CD4-positive, alpha-beta T cell treated with Interferon gamma for 1 hour (primary cell): ENCODE results near the gene NFATC2.

ENCODE experiments used
- DNase-seq: peaks from one replicate; pipeline ENCODE4 v3.0.0-alpha.2; 2020

Gene NFATC2

GRCh38 chr20:51449498-51450220 lies 92.9 kb downstream of the NFATC2 start:
- DNase-seq = no peak

GRCh38 chr20:51447765-51448148 lies 94.8 kb downstream of the NFATC2 start:
- DNase-seq = no peak

DNA sequence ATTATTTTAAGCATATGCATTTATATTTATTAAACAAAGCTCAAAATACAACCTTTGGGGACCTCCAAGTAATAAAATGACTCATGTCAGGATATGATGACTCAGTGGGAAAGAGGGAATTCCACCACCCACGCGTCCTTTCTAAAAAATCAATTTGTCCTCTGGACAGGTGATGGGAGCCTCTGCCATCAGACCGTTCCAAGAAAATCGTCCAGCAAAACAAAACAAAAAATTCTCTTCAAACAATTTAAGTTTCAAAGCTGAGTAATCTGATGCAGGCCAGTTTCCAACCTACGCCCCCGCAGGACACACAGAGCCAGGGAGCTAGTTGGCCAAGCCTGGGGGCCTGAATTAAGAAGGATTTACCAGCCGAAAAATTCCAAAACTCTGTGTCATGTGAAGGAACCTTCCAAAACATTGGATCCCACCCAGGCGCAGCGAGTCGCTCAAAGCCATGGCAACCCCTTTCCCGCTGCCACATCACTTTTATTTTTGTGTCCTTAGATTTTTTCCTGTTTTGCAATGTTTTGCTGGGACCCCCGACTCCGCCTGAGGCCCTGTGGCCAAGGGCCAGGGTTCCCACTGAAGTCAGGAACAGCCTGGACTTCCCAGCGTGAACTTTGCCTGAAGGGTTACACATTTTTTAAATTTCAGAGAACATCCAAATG lies 95.3 kb downstream of the NFATC2 start:
- DNase-seq = no peak

- no peak for DNase-seq
These were observed 95.9 kb downstream of the NFATC2 start for GRCh38 chr20:51446656-51447055.

DNA sequence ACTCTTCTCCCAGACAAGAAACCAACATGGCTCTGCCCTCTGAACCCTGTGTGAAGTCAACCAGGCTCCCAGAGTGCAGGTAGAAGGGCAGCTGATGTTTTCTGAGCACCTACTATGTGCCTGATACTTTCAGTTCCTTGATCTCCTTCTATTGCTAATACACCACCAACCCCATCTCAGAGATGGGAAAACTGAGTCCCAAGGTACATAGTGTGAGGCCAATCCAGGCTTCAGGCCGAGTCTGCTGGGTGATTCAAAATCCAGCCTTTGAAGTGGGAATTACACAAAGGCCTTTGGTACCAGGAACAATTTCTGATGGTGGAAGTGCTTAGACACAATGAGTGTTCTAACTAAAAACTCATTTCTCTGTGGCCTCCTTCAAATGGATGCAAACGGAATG lies 96.3 kb downstream of the NFATC2 start:
- no peak for DNase-seq

DNA sequence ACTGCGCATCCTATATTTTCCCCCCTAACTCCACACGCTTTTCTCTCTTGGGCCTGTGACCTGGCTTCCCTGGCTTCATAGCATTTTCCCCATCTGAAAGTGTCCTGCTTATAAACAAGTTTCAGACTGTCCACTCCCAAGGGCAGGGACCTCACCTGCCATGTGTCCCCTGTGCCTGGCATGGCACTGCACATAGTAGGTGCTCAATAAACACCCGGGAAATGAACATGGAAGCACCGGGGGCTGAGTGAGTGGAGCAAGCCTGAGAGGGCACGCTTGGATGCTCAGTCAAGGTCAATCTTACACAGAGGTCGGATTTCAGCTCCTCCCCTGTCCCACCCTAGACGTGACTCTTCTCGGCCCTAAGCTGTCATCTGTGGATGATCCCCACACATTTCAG lies 96.9 kb downstream of the NFATC2 start:
- DNase-seq = no peak

DNA sequence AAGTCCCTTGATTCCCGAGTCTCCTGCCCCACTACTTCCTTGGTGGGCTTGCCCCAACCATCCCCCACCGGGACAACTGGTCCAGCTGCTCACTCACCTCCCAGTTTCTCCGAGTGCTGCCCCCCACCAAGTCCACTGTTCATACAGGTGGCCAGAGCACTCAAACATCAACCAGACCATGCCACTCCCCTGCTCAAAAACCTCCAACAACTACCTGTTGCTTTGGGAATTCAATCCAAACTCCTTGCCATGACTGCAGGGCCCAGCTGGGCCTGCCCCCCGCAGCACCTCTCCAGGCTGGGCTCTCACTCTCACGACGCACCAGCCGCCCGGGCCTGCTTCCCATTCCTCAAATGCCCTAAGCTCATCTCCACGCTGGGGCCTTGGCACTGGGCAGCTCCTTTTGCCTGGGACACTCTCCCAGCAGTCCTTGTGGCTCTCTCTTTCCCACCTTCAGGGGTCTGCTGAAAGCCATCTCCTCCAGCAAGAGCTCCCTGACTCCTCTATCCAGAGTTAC lies 97.5 kb downstream of the NFATC2 start:
- DNase-seq = no peak

DNA sequence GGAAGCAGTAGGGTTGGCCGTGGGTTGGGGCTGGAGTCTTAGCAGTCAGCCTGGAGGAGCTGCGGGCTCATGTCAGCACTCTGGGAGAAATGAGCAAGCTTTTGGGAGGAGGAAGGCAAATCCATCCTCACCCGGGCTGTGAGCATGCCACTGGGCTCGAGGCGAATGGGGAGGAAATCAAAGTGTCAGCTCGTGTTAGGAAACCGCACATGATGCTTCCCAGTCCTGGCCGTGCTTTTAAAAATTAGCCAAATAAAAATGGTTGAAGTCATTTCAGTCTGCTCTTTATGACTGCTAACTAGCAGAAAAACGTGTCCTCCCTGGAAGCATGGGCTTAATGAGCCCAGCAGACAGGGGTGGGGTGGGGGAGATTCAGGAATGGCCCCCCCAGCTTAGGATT lies 98.1 kb downstream of the NFATC2 start:
- no peak for DNase-seq

GRCh38 chr20:51442602-51443001 lies 99.9 kb downstream of the NFATC2 start:
- DNase-seq = no peak

- DNase-seq = no peak
These were observed 101.9 kb downstream of the NFATC2 start for GRCh38 chr20:51440589-51440988.

- DNase-seq = no peak
These were observed 103.3 kb downstream of the NFATC2 start for GRCh38 chr20:51439160-51439689.

- DNase-seq = no peak
These were observed 104.4 kb downstream of the NFATC2 start for GRCh38 chr20:51438136-51438535.

DNA sequence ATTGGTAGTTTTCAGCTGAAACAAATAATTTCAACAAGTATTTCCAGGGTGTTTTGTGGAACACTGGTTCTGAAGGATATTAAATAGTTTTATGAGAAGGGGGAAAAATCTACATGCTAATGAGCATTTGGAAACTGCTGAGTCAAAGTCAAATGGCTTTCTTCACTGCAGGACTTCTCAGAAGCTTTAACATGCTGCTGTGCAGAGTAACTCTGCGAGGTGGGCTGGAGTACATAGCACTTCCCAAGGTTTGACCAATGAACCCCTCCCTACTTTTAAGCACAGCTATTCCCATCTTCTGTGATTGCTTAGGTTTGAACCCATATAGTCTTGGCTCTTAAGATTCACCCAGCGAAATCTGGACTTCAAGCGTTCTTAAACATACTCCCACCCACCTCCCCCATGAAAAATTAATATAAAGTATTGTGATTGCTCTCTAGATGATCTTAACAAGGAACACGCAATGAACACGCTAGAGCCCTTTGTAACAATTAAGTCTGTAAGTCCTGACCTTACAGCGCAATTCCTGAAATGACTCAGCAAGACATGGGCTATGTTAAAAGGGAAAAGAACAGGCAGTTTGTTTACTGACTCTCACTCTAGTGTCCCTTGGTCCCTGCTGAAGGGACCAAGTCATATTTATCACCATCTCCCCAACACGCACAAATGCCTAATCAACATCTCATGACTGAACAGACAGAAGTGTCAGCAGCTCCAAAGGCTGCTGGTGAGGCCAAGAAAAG lies 105.2 kb downstream of the NFATC2 start:
- no peak for DNase-seq

GRCh38 chr20:51434580-51435247 lies 107.8 kb downstream of the NFATC2 start:
- no peak for DNase-seq

DNA sequence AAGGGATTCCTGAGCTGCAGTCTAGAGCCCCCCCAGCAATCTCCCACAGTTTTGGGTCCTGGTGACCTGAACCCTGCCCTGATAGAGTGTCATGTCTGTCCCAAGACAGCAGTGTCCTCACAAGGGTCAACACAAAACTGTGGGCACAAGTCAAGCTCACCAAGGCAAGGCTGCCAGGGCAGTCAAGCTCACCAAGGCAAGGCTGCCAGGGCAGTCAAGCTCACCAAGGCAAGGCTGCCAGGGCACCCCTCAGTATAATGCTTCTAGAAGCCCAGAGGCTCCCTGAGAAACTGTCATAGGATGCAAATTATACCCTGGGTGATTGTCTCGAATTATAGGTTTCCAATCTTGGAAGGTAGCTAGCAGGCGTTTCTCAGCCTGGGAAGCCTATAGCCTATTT lies 108.5 kb downstream of the NFATC2 start:
- DNase-seq = no peak

GRCh38 chr20:51432875-51433274 lies 109.6 kb downstream of the NFATC2 start:
- no peak for DNase-seq

DNA sequence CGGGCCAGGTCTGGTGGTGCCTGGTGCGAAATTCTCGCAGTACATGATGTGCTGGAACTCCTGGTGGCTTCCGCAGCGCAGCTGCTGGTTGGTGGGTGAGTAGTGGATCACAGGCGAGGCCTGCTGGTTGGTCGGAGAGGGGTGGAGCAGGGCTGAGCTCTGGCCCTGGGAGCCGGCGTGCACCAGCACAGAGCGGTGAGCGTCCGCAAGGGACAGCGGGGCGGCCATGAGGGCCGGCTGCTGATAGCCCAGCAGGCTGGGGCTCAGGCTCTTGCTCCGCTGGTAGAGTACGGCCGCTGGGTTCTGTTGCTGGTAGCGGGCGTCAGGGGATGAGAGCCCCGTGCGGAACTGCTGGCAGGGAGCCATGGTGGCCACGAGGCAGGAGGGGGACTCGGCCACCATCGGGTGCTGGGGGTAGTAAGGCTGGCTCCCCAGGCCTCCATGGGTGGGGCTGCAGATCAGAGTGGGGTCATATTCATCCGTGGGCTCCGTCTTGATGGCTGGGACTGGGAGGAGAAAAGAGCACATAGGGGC lies 110.2 kb downstream of the NFATC2 start:
- no peak for DNase-seq

- no peak for DNase-seq
These were observed 111.2 kb downstream of the NFATC2 start for GRCh38 chr20:51431321-51431720.

DNA sequence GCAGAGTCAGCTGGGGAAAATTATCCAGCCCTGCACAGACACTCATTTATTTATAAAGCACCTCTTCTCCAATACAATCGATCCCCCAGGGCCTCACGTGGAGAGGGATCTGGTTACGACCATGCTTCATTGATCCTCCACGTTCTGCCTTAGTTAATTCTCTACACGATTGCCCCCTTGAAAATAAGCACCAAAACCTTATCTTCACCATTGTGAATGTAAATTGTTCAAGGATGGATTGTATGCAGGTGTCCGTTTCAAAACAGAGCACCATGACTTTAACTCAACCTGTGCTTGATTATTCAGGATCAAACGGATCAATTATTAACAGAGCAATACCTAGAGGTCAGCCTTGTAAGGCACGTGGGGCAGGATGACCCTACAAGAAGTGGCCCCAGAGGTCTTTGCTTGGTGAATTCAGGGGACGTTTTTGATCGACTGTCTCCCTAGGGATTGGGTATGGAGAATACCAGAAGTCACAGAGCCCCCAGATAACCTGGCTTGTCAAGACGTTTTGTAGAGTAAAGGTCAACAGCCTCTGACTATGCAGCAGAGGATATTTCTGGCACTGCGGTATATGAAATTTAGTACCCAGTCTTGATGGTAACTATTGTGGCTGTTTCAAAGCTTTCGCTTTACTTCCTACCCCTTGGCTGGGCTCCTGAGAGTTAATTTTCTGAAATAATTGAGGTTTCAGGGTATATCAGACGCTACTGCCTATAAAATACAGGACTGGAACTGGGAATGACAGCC lies 112.1 kb downstream of the NFATC2 start:
- DNase-seq = no peak

DNA sequence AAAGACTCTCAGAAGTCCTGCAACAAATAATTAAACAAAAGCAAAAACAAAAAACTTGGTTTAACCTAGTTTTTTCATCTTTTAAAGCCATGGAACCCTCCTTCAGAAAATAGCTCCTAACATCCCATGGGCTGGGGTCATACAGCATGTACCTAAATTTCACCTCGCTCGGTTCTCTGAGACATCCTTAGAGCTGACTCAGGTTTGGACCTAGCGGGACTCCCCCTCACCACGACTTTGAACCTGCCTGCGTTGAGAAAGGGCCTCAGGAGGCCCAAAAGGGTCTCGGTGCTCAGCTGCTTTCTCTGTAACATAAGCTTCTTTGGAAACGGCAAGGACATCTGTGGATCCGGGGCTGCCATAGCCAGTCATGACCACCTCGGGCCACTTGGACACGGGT lies 112.8 kb downstream of the NFATC2 start:
- DNase-seq = no peak

- no peak for DNase-seq
These were observed 113.4 kb downstream of the NFATC2 start for GRCh38 chr20:51429144-51429482.
